ENCODE results near the gene RGS19. TPM values are rescaled to one million over a fixed set of nuclear protein-coding genes. Genes with fewer than 3 reads are reported as not detected.

Gene RGS19
- total RNA-seq, 1 donor from 2014 or later: 2.0 TPM

- Histone ChIP-seq H3K9ac (no peak overlapping the region), H4K20me1 (ENCODE audit: low read depth) (no peaks in the 10 kb centered on the region)
Measured at GRCh38 chr20:64055396-64055892, 23.9 kb downstream of the RGS19 start.

GRCh38 chr20:64053841-64054661, 25.3 kb downstream of the RGS19 start:
- Histone ChIP-seq H3K4me3 (no peak overlapping the region), H3K4me1 (peaks cover 8% of the 10 kb centered on the region), H3K9ac (no peak overlapping the region), H3K27me3 (peaks cover 43% of the 10 kb centered on the region), H3K27ac (no peak overlapping the region), H3K9me3 (ENCODE audit: low read depth) (no peaks in the 10 kb centered on the region), H3F3A (ENCODE audit: low read depth) (peaks cover 11% of the 10 kb centered on the region), H4K20me1 (ENCODE audit: low read depth) (peaks cover 5% of the 10 kb centered on the region), H2AFZ (replicated peaks) (no peak overlapping the region), H3K36me3 (no peaks in the 10 kb centered on the region), H3K79me2 (ENCODE audit: low read depth) (no peaks in the 10 kb centered on the region), H3K4me2 (no peak overlapping the region)
- Mint-ChIP-seq H3K9me3 (peaks cover 2% of the 10 kb centered on the region), H3K27me3 (ENCODE audit: insufficient read depth, low read depth) (peaks cover 23% of the 10 kb centered on the region), H3K27ac (no peak overlapping the region), H3K4me3 (no peak overlapping the region), H3K4me1 (peaks cover 21% of the 10 kb centered on the region), H3K36me3 (no peaks in the 10 kb centered on the region)
- DNase-seq (ENCODE audit: low spot score): peak; percentile 74
- TF ChIP-seq EZH2phosphoT487 (IDR thresholded peaks at IDR 0.05): no peak
- peak; percentile 53 for TF ChIP-seq CTCF (IDR thresholded peaks at IDR 0.05)
- TF ChIP-seq EZH2 (IDR thresholded peaks at IDR 0.05): no peak

More at GRCh38 chr20:64055396-64055892, 23.9 kb downstream of the RGS19 start:
- H3K4me1 Mint-ChIP-seq: peaks cover 21% of the 10 kb centered on the region
- Histone ChIP-seq H2AFZ (replicated peaks) (no peak overlapping the region), H3K27ac (no peak overlapping the region), H3K4me3 (no peak overlapping the region), H3K27me3 (peaks cover 29% of the 10 kb centered on the region), H3K9me3 (ENCODE audit: low read depth) (no peaks in the 10 kb centered on the region), H3K4me2 (no peak overlapping the region), H3K36me3 (no peaks in the 10 kb centered on the region), H3K4me1 (peaks cover 4% of the 10 kb centered on the region), H3F3A (ENCODE audit: low read depth) (peaks cover 5% of the 10 kb centered on the region), H3K79me2 (ENCODE audit: low read depth) (no peaks in the 10 kb centered on the region)
- H3K4me3 Mint-ChIP-seq: peak overlapping the region; percentile 60
- H3K27me3 Mint-ChIP-seq (ENCODE audit: insufficient read depth, low read depth): peaks cover 26% of the 10 kb centered on the region
- H3K27ac Mint-ChIP-seq: peak overlapping the region; percentile 74
- TF ChIP-seq EZH2phosphoT487 (IDR thresholded peaks at IDR 0.05): no peak
- TF ChIP-seq CTCF (IDR thresholded peaks at IDR 0.05): no peak
- no peak for TF ChIP-seq EZH2 (IDR thresholded peaks at IDR 0.05)
- H3K36me3 Mint-ChIP-seq: no peaks in the 10 kb centered on the region
- DNase-seq (ENCODE audit: low spot score): no peak
- peaks cover 2% of the 10 kb centered on the region for H3K9me3 Mint-ChIP-seq

GRCh38 chr20:64052987-64053840, 26.1 kb downstream of the RGS19 start:
- Histone ChIP-seq H3K36me3 (no peaks in the 10 kb centered on the region), H3F3A (ENCODE audit: low read depth) (peaks cover 15% of the 10 kb centered on the region), H3K4me2 (no peak overlapping the region), H2AFZ (replicated peaks) (no peak overlapping the region), H4K20me1 (ENCODE audit: low read depth) (peaks cover 5% of the 10 kb centered on the region), H3K79me2 (ENCODE audit: low read depth) (no peaks in the 10 kb centered on the region), H3K27me3 (peaks cover 51% of the 10 kb centered on the region), H3K27ac (no peak overlapping the region), H3K9ac (no peak overlapping the region), H3K4me1 (peaks cover 8% of the 10 kb centered on the region), H3K4me3 (no peak overlapping the region), H3K9me3 (ENCODE audit: low read depth) (no peaks in the 10 kb centered on the region)
- Mint-ChIP-seq H3K27me3 (ENCODE audit: insufficient read depth, low read depth) (peaks cover 23% of the 10 kb centered on the region), H3K4me1 (peaks cover 21% of the 10 kb centered on the region), H3K27ac (no peak overlapping the region), H3K36me3 (no peaks in the 10 kb centered on the region), H3K9me3 (peaks cover 2% of the 10 kb centered on the region), H3K4me3 (peak overlapping the region; percentile 71)
- no peak for TF ChIP-seq EZH2 (IDR thresholded peaks at IDR 0.05)
- no peak for TF ChIP-seq CTCF (IDR thresholded peaks at IDR 0.05)
- no peak for TF ChIP-seq EZH2phosphoT487 (IDR thresholded peaks at IDR 0.05)
- DNase-seq (ENCODE audit: low spot score): no peak
